Measurements from ENCODE around the gene FOXL3.

DNA sequence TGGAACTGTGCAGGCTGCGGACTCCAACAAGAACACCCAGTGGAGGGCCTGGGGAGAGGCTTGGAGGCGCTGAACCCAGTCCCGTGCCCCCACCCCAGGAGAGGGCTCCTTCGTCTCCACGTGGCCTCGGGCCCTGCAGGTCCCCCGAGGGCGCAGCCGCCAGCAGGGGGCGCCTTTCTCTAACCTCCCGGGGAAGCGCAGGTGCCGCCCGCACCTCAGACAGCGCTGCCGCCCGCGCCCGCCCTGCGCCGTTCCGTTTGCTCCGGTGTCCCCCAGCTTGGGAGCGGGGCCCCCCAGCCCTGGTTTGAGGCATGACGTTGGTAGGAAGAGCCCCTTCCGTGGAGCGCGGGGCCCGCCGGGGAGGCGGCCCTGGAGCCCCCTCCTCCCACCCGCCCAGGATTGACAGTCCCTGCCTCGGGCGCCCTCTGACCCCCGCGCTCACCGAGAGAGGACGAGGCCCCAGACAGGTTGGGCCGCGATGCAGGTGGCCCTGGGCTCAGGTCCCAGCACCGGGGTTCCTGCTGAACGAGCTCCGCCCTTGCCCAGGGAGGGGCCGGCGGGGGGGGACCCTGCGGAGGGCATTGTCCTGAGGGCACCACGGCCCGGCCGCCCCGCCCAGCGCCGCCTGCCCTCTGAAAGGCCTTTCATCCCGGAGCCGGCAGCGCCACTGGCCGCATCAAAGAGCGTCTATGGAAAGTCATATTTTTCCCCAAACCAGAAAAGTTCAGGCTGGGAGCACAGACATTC lies 42.8 kb downstream of the FOXL3 start:
- TF ChIP-seq CTCF (IDR thresholded peaks at IDR 0.05; ENCODE audit: low read depth, low read length, missing input control), result peak; percentile 80
- no peak for TF ChIP-seq YY1 (IDR thresholded peaks at IDR 0.05)
- peak; percentile 27 for TF ChIP-seq SP1 (IDR thresholded peaks at IDR 0.05)
- TF ChIP-seq, protein P1, sequence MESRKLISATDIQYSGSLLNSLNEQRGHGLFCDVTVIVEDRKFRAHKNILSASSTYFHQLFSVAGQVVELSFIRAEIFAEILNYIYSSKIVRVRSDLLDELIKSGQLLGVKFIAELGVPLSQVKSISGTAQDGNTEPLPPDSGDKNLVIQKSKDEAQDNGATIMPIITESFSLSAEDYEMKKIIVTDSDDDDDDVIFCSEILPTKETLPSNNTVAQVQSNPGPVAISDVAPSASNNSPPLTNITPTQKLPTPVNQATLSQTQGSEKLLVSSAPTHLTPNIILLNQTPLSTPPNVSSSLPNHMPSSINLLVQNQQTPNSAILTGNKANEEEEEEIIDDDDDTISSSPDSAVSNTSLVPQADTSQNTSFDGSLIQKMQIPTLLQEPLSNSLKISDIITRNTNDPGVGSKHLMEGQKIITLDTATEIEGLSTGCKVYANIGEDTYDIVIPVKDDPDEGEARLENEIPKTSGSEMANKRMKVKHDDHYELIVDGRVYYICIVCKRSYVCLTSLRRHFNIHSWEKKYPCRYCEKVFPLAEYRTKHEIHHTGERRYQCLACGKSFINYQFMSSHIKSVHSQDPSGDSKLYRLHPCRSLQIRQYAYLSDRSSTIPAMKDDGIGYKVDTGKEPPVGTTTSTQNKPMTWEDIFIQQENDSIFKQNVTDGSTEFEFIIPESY (IDR thresholded peaks at IDR 0.05), result no peak
- TF ChIP-seq JUND (IDR thresholded peaks at IDR 0.05), result no peak
- TF ChIP-seq MAX (IDR thresholded peaks at IDR 0.05), result no peak
- peak; percentile 79 to 87 for TF ChIP-seq RAD21 (IDR thresholded peaks at IDR 0.05)
- TF ChIP-seq TAF1 (conservative IDR thresholded peaks at IDR 0.05), result no peak
- no peak for TF ChIP-seq REST (IDR thresholded peaks at IDR 0.05)
- no peak for TF ChIP-seq FOXA1 (IDR thresholded peaks at IDR 0.05)
- TF ChIP-seq, protein P2, sequence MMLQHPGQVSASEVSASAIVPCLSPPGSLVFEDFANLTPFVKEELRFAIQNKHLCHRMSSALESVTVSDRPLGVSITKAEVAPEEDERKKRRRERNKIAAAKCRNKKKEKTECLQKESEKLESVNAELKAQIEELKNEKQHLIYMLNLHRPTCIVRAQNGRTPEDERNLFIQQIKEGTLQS (IDR thresholded peaks at IDR 0.05), result no peak
- TF ChIP-seq EGR1 (IDR thresholded peaks at IDR 0.05; ENCODE audit: low read depth in 2 of 2), result no peak

Data from liver (tissue), 3 donors.